HG03520 (cell line): ENCODE data around the gene ENG.
"Not testable (repeated sequence)": the region's sequence is repeated elsewhere in the genome, so short reads cannot be mapped to it uniquely, and the experiment has no call there.

Experiments used
- ATAC-seq: cut with Tn5 transposase; IDR thresholded peaks from one replicate; pipeline ENCODE4 v1.9.1; 2021; ENCODE audit warnings: mild to moderate bottlenecking, moderate library complexity; ENCODE audit not compliant: unreplicated experiment

ENG gene

DNA sequence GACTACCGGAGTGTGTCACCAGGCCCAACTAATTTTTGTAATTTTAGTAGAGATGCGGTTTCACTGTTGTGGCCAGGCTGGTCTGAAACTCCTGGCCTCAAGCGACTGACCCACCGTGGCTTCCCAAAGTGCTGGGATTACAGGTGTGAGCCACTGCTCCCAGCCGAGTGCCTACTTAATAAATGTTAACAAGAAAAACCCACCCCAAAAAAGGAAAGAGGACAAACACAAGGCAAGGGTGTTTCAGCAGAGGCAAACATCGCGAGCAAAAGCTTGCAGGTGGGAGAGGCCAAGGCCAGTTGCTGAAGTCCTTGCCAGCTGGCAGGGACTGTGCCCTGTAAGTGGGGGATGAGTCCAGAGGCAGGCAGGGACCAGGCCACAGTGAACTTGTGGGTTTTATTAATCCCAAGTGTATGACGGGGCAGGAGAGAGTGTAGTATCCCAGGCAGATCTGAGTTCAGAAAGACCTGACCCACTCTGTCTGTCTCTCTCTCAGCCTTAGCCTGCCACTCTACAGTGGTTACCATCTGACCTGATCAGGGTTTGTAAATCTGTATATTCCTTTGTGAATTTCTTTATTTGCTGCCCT lies 58.1 kb downstream of the ENG start:
- no peak for ATAC-seq

- no peak for ATAC-seq
These were observed 60.3 kb downstream of the ENG start for GRCh38 chr9:127794001-127794791.

GRCh38 chr9:127793093-127793708 lies 61.3 kb downstream of the ENG start:
- ATAC-seq = no peak

GRCh38 chr9:127792417-127793031 lies 61.9 kb downstream of the ENG start:
- no peak for ATAC-seq

DNA sequence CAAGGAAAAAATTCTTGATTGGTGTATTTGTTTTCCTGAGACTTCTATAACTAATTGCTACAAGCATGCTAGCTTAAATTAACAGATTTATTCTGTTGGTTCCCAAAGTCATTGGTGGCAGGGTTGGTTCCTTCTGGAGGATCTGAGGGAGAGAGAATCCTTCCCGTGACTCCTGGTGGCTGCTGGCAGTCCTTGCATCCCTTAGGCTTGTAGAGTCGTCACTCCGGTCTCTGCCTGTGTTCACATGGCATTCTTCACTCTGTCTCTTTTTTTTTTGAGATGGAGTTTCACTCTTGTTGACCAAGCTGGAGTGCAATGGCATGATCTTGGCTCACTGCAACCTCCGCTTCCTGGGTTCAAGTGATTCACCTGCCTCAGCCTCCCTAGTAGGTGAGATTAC lies 63.4 kb downstream of the ENG start:
- no peak for ATAC-seq

GRCh38 chr9:127790094-127790855 lies 64.2 kb downstream of the ENG start:
- no peak for ATAC-seq

GRCh38 chr9:127789179-127789578 lies 65.3 kb downstream of the ENG start:
- no peak for ATAC-seq

DNA sequence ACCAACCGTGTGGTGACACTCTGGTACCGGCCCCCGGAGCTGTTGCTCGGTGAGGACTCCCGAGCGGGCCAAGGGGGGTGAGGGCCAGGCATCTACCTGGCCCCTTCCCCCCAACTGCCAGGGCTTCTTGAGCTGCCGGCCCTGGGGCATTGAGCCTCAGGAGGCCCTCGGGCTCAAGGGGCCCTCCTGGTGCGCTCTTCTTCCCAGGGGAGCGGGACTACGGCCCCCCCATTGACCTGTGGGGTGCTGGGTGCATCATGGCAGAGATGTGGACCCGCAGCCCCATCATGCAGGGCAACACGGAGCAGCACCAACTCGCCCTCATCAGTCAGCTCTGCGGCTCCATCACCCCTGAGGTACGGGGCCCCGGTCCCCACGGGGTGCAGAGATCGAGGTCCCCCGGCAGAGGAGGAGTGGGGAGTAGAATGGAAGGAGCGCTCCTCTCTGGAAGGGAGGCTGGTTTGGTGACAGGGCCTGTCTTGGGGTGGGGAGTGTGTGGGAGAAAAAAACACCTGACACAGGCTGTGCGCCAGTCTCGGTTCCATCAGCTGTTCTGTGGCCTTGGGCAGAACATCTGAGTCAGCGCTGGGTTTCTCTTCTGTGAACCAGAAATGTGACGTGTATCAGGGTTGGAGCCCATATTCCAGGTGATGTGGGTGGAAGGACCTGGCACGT lies 66.0 kb downstream of the ENG start:
- no peak for ATAC-seq

- ATAC-seq = no peak
These were observed 67.7 kb downstream of the ENG start for GRCh38 chr9:127786773-127787104.

- ATAC-seq = peak; percentile 51
These were observed 68.3 kb downstream of the ENG start, which contains the start of gene CDK9 for GRCh38 chr9:127785933-127786772. CDK9 (plus strand) TSS chr9:127786034; CDS start chr9:127786149, 115 bp downstream.

GRCh38 chr9:127785023-127785932 lies 69.2 kb downstream of the ENG start:
- peak; percentile 41 for ATAC-seq

DNA sequence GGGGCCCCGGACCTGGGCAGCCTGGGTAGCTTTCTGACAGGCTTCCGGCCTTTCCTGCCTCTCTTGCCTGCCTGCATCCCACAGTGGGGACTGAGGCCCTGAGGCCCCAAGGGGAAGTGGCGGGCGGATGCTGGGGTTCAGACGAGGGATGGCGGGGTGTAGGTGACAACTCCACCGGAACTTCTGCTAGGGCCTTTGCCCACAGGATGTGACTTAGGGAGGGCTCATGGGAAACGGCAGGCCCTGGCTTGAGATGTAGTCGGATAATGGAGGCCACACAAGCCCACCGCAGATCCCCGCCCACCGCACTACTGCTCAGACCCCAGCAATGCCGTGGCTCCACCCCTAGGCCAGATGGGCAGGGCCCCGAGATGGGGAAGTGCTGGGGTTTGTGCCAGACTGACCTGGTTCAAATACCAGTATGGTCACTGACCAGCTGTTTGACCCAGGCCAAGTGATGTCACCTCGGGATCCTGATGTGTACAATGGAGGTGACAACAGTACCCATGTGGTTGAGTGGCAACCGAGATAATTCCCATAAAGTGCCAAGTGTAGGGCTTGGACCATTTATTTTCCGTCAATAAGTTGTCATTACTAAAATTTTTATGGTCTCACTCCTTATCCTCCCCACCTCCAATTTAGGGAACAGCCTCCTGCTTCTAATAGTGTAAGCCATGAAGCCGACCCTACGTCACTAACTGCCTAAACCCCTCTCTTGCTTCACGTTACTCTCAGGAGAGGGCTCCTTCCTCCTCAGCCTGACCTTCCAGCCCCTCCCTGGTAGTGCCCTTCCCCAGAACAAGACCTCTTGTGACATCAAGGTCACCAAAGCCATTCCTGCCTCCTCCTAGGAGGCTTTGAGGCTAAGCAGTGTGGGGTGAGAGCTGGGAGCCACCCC lies 71.1 kb downstream of the ENG start:
- ATAC-seq = no peak

DNA sequence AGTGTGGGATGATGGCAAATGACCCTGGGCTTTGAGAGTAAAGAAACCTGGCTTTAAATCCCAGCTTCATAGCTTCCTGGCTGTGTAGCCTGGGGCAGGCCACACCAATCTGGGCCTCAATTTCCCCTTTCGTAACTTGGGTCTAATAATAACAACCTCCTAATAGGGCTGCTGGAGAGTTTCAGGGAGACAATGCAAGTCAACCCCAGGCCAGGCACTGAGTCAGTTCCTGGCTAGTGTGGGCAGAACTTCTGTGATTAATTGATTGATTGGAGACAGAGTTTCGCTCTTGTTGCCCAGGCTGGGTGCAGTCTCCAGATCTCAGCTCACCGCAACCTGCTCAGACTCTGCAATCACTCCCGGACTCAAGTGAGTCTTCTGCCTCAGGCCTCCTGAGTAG lies 72.7 kb downstream of the ENG start:
- no peak for ATAC-seq

DNA sequence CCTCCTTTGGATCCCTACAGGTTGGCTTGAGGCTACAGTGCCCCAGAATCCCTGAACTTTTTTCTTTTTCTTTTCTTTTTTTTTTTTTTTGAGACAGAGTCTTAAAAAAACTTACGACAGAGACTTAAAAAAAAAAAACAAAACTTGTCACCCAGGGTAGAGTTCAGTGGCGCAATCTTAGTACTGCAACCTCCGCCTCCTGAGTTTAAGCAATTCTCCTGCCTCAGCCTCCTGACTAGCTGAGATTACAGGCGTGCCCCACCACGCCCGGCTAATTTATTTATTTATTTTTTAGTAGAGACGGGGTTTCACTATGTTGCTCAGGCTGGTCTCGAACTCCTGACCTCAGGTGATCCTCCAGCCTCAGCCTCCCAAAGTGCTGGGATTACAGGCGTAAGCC lies 73.5 kb downstream of the ENG start:
- not testable (repeated sequence) for ATAC-seq

- no peak for ATAC-seq
These were observed 74.2 kb downstream of the ENG start for GRCh38 chr9:127780126-127780885.

DNA sequence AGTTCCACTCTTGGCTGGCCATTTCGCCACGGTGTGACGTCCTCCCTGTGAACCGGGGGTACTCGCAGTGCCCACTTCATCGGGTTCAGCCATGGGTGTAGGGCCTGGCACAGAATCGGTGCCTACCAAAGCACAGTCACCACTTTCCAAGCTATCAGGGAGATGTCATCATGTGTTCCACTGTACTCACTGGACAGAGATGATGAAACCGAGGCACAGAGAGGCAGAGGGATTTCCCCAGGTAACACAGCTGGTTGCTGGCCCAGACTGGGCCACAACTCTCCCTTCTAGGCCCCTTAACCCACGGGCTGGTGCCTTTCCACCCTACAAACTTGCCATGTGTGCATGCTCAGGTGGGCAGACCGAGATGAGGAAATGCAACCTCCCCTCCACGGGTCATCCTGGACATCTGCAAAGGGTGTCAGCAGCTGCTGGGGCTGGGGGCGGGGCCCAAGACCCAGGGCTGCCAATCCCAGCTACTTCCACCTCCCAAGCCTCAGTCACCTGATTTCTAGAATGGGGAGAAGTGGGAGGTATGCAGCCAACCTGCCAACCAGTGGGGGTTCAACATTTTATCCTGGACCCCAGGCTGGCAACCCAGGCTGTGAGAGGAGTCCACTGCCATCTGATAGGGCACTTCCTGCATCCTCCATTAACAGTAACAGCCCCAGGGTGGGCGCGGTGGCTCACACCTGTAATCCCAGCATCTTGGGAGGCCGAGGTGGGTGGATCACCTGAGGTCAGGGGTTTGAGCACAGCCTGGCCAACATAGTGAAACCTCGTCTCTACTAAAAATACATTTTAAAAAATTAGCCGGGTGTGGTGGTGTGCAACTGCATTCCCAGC lies 75.1 kb downstream of the ENG start:
- no peak for ATAC-seq
